Osteoblast (primary cell): ENCODE results near the gene IRF3. TPM values are rescaled to one million over a fixed set of nuclear protein-coding genes. Genes with fewer than 3 reads are reported as not detected.
"Not testable (repeated sequence)": the region's sequence is repeated elsewhere in the genome, so short reads cannot be mapped to it uniquely, and the experiment has no call there.

ENCODE experiments used
- DNase-seq: peaks from one replicate; pipeline ENCODE4 v3.0.0; 2011; ENCODE audit warnings: low spot score, mixed read lengths; ENCODE audit not compliant: insufficient read length; ENCODE audit errors: missing footprints
- H2AFZ ChIP-seq: 2 replicates; pipeline ENCODE4 v1.6.0; 2011; ENCODE audit warnings: mild to moderate bottlenecking, low read length
- H3K27ac ChIP-seq: 2 replicates; pipeline ENCODE4 v1.5.1; 2011; ENCODE audit warnings: mild to moderate bottlenecking, low read depth, low read length, moderate library complexity
- H3K27me3 ChIP-seq: 2 replicates; pipeline ENCODE4 v1.6.0; 2012; ENCODE audit warnings: mild to moderate bottlenecking, control low read depth, inconsistent platforms, low read length, moderate library complexity; ENCODE audit not compliant: insufficient read depth
- H3K36me3 ChIP-seq: 2 replicates; pipeline ENCODE4 v1.5.1; 2011; ENCODE audit warnings: mild to moderate bottlenecking, low read length, control low read depth, moderate library complexity; ENCODE audit not compliant: insufficient read depth
- H3K4me1 ChIP-seq: 2 replicates; pipeline ENCODE4 v1.5.1; 2011; ENCODE audit warnings: mild to moderate bottlenecking, low read length, control low read depth, moderate library complexity; ENCODE audit not compliant: insufficient read depth
- H3K4me2 ChIP-seq: 2 replicates; pipeline ENCODE4 v1.6.0; 2011; ENCODE audit warnings: mild to moderate bottlenecking, low read length; ENCODE audit not compliant: insufficient read depth
- H3K4me3 ChIP-seq: fragments of 200-600 bp; sonication (generic); 3 replicates; pipeline ENCODE4 v1.5.1; 2012; ENCODE audit warnings: mild to moderate bottlenecking, low read length, inconsistent platforms; ENCODE audit not compliant: insufficient read depth
- H3K79me2 ChIP-seq: 2 replicates; pipeline ENCODE4 v1.6.0; 2012; ENCODE audit warnings: mild to moderate bottlenecking, low read length, control low read depth, inconsistent platforms; ENCODE audit not compliant: insufficient read depth
- H3K9me3 ChIP-seq: 2 replicates; pipeline ENCODE4 v1.5.1; 2011; ENCODE audit warnings: low read depth, low read length, control low read depth
- H4K20me1 ChIP-seq: 2 replicates; pipeline ENCODE4 v1.6.0; 2012; ENCODE audit warnings: mild to moderate bottlenecking, low read length, control low read depth; ENCODE audit not compliant: insufficient read depth
- total RNA-seq: library from RNA; depleted of rRNA; stranded (reverse); fragments of >200 nt; gene quantifications from 2 replicates; pipeline ENCODE4 v1.2.3, GENCODE V29; 2012
- TF ChIP-seq, protein P1 (sequence below): IDR thresholded peaks from 2 replicates; pipeline ENCODE4 v1.5.1; 2011; ENCODE audit warnings: mild to moderate bottlenecking, low read depth, low read length, moderate library complexity; ENCODE audit errors: extremely low read depth

Gene IRF3
- total RNA-seq, 1 donor: 48.5 TPM

DNA sequence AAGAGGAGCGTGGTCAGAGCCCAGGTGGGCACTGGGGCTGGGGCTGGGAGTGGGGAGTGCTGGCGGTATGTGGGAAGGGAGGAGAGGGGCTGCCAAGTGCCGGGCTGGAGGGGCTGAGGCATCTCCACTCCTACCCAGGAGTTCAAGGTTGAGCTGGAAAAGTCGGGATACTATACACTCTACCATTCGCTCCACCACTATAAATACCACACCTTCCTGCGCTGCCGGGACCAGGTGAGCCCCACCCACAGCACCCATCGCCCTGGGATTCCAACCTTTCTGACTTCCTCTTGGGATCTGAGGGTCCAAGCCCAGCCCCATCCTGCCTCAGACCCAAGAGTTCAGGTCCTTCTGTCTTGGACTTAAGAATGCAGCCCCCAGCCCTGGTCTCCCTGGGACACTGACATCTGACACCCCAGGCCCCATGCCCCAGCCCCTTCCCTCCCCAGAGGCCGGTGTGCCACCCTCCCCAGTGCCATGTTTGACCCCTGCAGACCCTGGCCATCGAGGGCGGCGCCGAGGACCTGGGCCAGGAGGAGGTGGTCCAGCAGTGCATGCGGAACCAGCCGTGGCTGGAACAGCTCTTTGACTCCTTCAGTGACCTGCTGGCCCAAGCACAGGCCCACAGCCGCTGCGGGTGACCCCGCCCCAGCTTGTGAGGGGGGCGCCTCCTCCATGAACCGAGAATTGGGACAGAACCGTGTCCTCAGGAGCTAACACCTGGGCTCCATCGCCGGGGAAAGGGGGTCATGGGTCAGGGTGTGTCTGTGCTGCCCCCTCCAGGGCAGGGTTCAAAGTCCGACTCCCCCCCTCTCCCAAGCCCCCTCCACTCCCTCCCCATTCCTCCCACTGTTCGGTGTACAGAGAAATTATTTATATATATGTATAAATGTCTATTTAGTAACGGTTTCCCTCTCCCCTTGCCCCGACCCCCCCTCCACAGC, 40.4 kb downstream of the IRF3 start:
- H3K36me3 ChIP-seq: peaks cover 18% of the 10 kb centered on the region
- TF ChIP-seq, protein P1, sequence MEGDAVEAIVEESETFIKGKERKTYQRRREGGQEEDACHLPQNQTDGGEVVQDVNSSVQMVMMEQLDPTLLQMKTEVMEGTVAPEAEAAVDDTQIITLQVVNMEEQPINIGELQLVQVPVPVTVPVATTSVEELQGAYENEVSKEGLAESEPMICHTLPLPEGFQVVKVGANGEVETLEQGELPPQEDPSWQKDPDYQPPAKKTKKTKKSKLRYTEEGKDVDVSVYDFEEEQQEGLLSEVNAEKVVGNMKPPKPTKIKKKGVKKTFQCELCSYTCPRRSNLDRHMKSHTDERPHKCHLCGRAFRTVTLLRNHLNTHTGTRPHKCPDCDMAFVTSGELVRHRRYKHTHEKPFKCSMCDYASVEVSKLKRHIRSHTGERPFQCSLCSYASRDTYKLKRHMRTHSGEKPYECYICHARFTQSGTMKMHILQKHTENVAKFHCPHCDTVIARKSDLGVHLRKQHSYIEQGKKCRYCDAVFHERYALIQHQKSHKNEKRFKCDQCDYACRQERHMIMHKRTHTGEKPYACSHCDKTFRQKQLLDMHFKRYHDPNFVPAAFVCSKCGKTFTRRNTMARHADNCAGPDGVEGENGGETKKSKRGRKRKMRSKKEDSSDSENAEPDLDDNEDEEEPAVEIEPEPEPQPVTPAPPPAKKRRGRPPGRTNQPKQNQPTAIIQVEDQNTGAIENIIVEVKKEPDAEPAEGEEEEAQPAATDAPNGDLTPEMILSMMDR: no peak
- DNase-seq: peak; percentile 10
- no peaks in the 10 kb centered on the region for H3K9me3 ChIP-seq
- H3K4me3 ChIP-seq: no peak overlapping the region
- H3K4me1 ChIP-seq: no peaks in the 10 kb centered on the region
- H3K79me2 ChIP-seq: peaks cover 6% of the 10 kb centered on the region
- peaks cover 5% of the 10 kb centered on the region for H4K20me1 ChIP-seq
- no peak overlapping the region for H3K4me2 ChIP-seq
- no peaks in the 10 kb centered on the region for H3K27me3 ChIP-seq
- H2AFZ ChIP-seq: no peak overlapping the region
- H3K27ac ChIP-seq: no peak overlapping the region

DNA sequence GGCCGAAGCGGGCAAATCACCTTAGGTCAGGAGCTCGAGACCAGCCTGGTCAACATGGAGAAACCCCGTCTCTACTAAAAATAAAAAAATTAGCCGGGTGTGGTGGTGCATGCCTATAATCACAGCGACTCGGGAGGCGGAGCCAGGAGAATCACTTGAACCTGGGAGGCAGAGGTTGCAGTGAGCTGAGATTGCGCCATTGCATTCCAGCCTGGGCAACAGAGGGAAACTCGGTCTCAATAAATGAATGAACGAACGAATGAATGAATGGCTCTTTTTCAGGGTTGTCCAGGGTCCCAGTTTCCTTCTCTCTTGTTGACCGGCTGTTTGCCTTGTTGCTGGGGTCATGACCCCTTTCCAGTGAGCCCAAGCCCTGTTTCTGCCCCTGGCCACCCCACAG, 47.8 kb downstream of the IRF3 start:
- not testable (repeated sequence) for H3K27ac ChIP-seq, H3K27me3 ChIP-seq, DNase-seq, H3K4me2 ChIP-seq, H2AFZ ChIP-seq, H3K9me3 ChIP-seq, H3K4me3 ChIP-seq
- Histone ChIP-seq H3K4me1 (peaks cover 17% of the 10 kb centered on the region), H4K20me1 (peaks cover 34% of the 10 kb centered on the region), H3K36me3 (peaks cover 43% of the 10 kb centered on the region), H3K79me2 (peaks cover 32% of the 10 kb centered on the region)

DNA sequence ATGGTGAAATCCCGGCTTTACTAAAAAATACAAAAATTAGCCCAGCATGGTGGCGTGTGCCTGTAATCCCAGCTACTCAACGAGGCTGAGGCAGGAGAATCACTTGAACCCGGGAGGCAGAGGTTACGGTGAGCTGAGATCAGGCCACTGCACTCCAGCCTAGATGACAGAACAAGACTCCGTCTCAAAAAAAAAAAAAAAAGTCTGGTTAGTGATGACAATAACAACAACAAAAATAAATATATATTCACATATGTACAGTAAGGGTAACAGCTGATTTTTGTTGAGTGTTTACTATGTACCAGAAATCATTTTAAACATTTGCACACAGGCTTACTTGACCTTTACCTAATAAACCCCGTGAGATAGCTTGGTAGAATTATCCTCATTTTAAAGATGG, 48.7 kb downstream of the IRF3 start:
- Histone ChIP-seq H2AFZ (no peak overlapping the region), H3K27ac (no peak overlapping the region), H3K4me3 (no peak overlapping the region), H4K20me1 (peaks cover 37% of the 10 kb centered on the region), H3K9me3 (no peaks in the 10 kb centered on the region), H3K27me3 (no peaks in the 10 kb centered on the region), H3K4me2 (no peak overlapping the region), H3K4me1 (peaks cover 18% of the 10 kb centered on the region), H3K36me3 (peaks cover 43% of the 10 kb centered on the region), H3K79me2 (peaks cover 41% of the 10 kb centered on the region)
- DNase-seq: no peak
- TF ChIP-seq, protein P1: no peak

DNA sequence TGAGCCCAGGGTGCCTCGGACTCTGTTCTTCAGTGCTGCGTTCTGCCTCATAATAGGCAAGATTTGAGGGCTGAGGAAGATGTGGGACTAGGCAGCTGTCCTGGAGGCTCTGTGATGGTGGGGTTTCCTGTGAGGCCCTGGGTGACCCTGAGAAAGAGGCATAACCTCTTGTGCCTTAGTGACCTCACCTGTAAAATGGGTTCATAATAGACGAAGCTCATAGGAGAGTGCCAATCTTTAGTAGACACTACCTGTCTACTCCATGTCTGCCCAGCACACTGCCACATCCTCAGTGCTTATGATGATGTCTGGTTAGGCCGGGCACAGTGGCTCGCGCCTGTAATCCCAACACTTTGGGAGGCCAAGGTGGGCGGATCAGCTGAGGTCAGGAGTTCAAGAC, 49.1 kb downstream of the IRF3 start:
- Histone ChIP-seq H3K79me2 (peaks cover 39% of the 10 kb centered on the region), H4K20me1 (peaks cover 34% of the 10 kb centered on the region), H3K27ac (no peak overlapping the region), H2AFZ (no peak overlapping the region), H3K4me2 (no peak overlapping the region), H3K9me3 (no peaks in the 10 kb centered on the region), H3K36me3 (peaks cover 39% of the 10 kb centered on the region), H3K4me3 (no peak overlapping the region), H3K27me3 (no peaks in the 10 kb centered on the region), H3K4me1 (peaks cover 18% of the 10 kb centered on the region)
- no peak for DNase-seq
- TF ChIP-seq, protein P1: no peak
